ENCODE results near the gene BCAS1.

GRCh38 chr20:54038961-54039360 is 31.4 kb downstream of the BCAS1 start:
- TF ChIP-seq, protein P1, sequence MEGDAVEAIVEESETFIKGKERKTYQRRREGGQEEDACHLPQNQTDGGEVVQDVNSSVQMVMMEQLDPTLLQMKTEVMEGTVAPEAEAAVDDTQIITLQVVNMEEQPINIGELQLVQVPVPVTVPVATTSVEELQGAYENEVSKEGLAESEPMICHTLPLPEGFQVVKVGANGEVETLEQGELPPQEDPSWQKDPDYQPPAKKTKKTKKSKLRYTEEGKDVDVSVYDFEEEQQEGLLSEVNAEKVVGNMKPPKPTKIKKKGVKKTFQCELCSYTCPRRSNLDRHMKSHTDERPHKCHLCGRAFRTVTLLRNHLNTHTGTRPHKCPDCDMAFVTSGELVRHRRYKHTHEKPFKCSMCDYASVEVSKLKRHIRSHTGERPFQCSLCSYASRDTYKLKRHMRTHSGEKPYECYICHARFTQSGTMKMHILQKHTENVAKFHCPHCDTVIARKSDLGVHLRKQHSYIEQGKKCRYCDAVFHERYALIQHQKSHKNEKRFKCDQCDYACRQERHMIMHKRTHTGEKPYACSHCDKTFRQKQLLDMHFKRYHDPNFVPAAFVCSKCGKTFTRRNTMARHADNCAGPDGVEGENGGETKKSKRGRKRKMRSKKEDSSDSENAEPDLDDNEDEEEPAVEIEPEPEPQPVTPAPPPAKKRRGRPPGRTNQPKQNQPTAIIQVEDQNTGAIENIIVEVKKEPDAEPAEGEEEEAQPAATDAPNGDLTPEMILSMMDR (IDR thresholded peaks at IDR 0.05; ENCODE audit: low read length), result no peak
- no peak for TF ChIP-seq EZH2phosphoT487 (IDR thresholded peaks at IDR 0.05; ENCODE audit: low read length)
- TF ChIP-seq EZH2 (optimal IDR thresholded peaks at IDR 0.05; ENCODE audit: low read depth, low read length), result no peak
